Transverse colon (tissue), 3 donors: ENCODE data around the gene AOPEP.

Experiments used
- CTCF ChIP-seq, 5 experiments: fragments of 200-600 bp in 3 of 5; fragments of 450-650 bp in 2 of 5; sonication (generic) in 3 of 5; IDR thresholded peaks; 1 replicate in 2 of 5; 2 replicates in 3 of 5; pipeline ENCODE4 v1.5.1; 2016 to 2017; ENCODE audit warnings: antibody characterized with exemption in 5 of 5, inconsistent platforms in 3 of 5, mild to moderate bottlenecking in 2 of 5, moderate library complexity in 1 of 5
- POLR2A ChIP-seq: fragments of 450-650 bp; IDR thresholded peaks from one replicate; pipeline ENCODE4 v1.6.1; 2016; ENCODE audit warnings: antibody characterized with exemption, mild to moderate bottlenecking, moderate library complexity

- TF ChIP-seq POLR2A (no peak), CTCF (IDR thresholded peaks at IDR 0.05) (no peak)
Measured at GRCh38 chr9:94824411-94824810, 97.9 kb downstream of the AOPEP start.
